Astrocyte (in vitro differentiated cells and primary cell): ENCODE data around the gene TENM3. TPM values are rescaled to one million over a fixed set of nuclear protein-coding genes. Genes with fewer than 3 reads are reported as not detected.
"Not testable (repeated sequence)": the region's sequence is repeated elsewhere in the genome, so short reads cannot be mapped to it uniquely, and the experiment has no call there.

Source experiments
- DNase-seq: peaks from one replicate; pipeline ENCODE4 v3.0.0-alpha.2; 2010; ENCODE audit warnings: low read depth
- FAIRE-seq: peaks from 2 replicates; lab custom pipeline; 2011; peaks lifted over from hg19 to GRCh38; lab: Jason Lieb, UNC
- H2AFZ ChIP-seq: 2 replicates; pipeline ENCODE4 v1.6.0; 2012; ENCODE audit warnings: low read depth, low read length, inconsistent platforms
- H3K27ac ChIP-seq: 2 replicates; pipeline ENCODE4 v1.5.1; 2011; ENCODE audit warnings: low read depth, low read length, inconsistent platforms
- H3K27me3 ChIP-seq: 2 replicates; pipeline ENCODE4 v1.6.0; 2011; ENCODE audit warnings: low read length, inconsistent platforms; ENCODE audit not compliant: insufficient read depth
- H3K36me3 ChIP-seq: 2 replicates; pipeline ENCODE4 v1.5.1; 2011; ENCODE audit warnings: low read length, inconsistent platforms; ENCODE audit not compliant: insufficient read depth
- H3K4me1 ChIP-seq: 2 replicates; pipeline ENCODE4 v1.5.1; 2011; ENCODE audit warnings: low read length, inconsistent platforms; ENCODE audit not compliant: insufficient read depth
- H3K4me2 ChIP-seq: 2 replicates; pipeline ENCODE4 v1.6.0; 2012; ENCODE audit warnings: low read length, inconsistent platforms
- H3K4me3 ChIP-seq: 2 replicates; pipeline ENCODE4 v1.5.1; 2011; ENCODE audit warnings: low read depth, mild to moderate bottlenecking, low read length, inconsistent platforms; ENCODE audit not compliant: insufficient read depth
- H3K79me2 ChIP-seq: 2 replicates; pipeline ENCODE4 v1.6.0; 2012; ENCODE audit warnings: mild to moderate bottlenecking, low read length, inconsistent platforms; ENCODE audit not compliant: insufficient read depth
- H3K9ac ChIP-seq: 2 replicates; pipeline ENCODE4 v1.6.0; 2012; ENCODE audit warnings: mild to moderate bottlenecking, low read length, inconsistent platforms
- H3K9me3 ChIP-seq: 2 replicates; pipeline ENCODE4 v1.5.1; 2012; ENCODE audit warnings: low read depth, mild to moderate bottlenecking, low read length, inconsistent platforms; ENCODE audit not compliant: insufficient read depth
- H4K20me1 ChIP-seq: 2 replicates; pipeline ENCODE4 v1.6.0; 2012; ENCODE audit warnings: low read length, inconsistent platforms; ENCODE audit not compliant: insufficient read depth
- H3K27ac Mint-ChIP-seq: one replicate; pipeline ENCODE4 v1.8.0; 2021; ENCODE audit warnings: mild to moderate bottlenecking, mixed read lengths; ENCODE audit not compliant: unreplicated experiment
- H3K27me3 Mint-ChIP-seq: one replicate; pipeline ENCODE4 v1.8.0; 2021; ENCODE audit warnings: low read depth, mixed read lengths; ENCODE audit not compliant: unreplicated experiment
- H3K36me3 Mint-ChIP-seq: one replicate; pipeline ENCODE4 v1.8.0; 2021; ENCODE audit warnings: low read depth, mixed read lengths; ENCODE audit not compliant: unreplicated experiment
- H3K4me1 Mint-ChIP-seq: one replicate; pipeline ENCODE4 v1.8.0; 2021; ENCODE audit warnings: low read depth, mixed read lengths; ENCODE audit not compliant: unreplicated experiment
- H3K4me3 Mint-ChIP-seq: one replicate; pipeline ENCODE4 v1.8.0; 2021; ENCODE audit warnings: mild to moderate bottlenecking, moderate library complexity, mixed read lengths; ENCODE audit not compliant: unreplicated experiment
- H3K9me3 Mint-ChIP-seq: one replicate; pipeline ENCODE4 v1.8.0; 2021; ENCODE audit warnings: mild to moderate bottlenecking, mixed read lengths; ENCODE audit not compliant: unreplicated experiment
- EZH2 ChIP-seq: IDR thresholded peaks from 2 replicates; pipeline ENCODE4 v1.6.1; 2012; ENCODE audit warnings: mild to moderate bottlenecking, low read length, inconsistent platforms; ENCODE audit not compliant: insufficient read depth
- total RNA-seq: library from RNA; stranded (reverse); gene quantifications from 2 replicates; pipeline ENCODE4 v1.2.1, GENCODE V29; 2021
- TF ChIP-seq, protein P1 (sequence below): IDR thresholded peaks from 2 replicates; pipeline ENCODE4 v1.5.1; 2011; ENCODE audit warnings: low read depth, mild to moderate bottlenecking, inconsistent platforms, low read length, moderate library complexity; ENCODE audit not compliant: insufficient read depth

Gene TENM3
- total RNA-seq, 1 donor from 2014 or later, result 127 TPM

DNA sequence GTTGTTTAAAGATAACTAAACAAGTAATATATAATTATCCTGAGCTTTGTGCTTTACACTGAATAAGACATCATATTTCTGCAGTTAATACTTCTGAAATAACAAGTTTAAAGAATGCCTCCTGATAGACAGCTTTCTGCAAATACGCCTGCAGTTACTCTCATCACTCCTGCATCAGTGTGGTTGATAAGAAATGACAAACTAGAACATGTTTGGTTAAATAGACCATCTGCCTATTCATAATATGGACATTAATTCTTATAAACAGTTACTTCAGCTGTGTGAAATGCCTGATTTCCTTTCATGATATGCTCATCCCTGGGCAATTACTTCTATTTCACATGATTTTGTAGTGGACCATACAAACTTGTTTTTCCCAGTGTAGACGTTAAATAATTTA is 7.0 kb upstream of the TENM3 start:
- FAIRE-seq (no peak), DNase-seq (no peak)
- Mint-ChIP-seq H3K27ac (no peak overlapping the region), H3K36me3 (peaks cover 10% of the 10 kb centered on the region), H3K4me3 (no peak overlapping the region), H3K27me3 (no peaks in the 10 kb centered on the region), H3K9me3 (peaks cover 2% of the 10 kb centered on the region), H3K4me1 (peaks cover 36% of the 10 kb centered on the region)
- Histone ChIP-seq H2AFZ (no peak overlapping the region), H3K27ac (no peak overlapping the region), H3K4me2 (no peak overlapping the region), H3K9ac (no peak overlapping the region), H3K4me1 (peaks cover 48% of the 10 kb centered on the region), H3K27me3 (no peaks in the 10 kb centered on the region), H3K36me3 (peaks cover 2% of the 10 kb centered on the region), H3K4me3 (no peak overlapping the region), H3K79me2 (peaks cover 28% of the 10 kb centered on the region), H4K20me1 (no peaks in the 10 kb centered on the region), H3K9me3 (no peaks in the 10 kb centered on the region)
- TF ChIP-seq, protein P1, sequence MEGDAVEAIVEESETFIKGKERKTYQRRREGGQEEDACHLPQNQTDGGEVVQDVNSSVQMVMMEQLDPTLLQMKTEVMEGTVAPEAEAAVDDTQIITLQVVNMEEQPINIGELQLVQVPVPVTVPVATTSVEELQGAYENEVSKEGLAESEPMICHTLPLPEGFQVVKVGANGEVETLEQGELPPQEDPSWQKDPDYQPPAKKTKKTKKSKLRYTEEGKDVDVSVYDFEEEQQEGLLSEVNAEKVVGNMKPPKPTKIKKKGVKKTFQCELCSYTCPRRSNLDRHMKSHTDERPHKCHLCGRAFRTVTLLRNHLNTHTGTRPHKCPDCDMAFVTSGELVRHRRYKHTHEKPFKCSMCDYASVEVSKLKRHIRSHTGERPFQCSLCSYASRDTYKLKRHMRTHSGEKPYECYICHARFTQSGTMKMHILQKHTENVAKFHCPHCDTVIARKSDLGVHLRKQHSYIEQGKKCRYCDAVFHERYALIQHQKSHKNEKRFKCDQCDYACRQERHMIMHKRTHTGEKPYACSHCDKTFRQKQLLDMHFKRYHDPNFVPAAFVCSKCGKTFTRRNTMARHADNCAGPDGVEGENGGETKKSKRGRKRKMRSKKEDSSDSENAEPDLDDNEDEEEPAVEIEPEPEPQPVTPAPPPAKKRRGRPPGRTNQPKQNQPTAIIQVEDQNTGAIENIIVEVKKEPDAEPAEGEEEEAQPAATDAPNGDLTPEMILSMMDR, result no peak
- no peak for TF ChIP-seq EZH2

DNA sequence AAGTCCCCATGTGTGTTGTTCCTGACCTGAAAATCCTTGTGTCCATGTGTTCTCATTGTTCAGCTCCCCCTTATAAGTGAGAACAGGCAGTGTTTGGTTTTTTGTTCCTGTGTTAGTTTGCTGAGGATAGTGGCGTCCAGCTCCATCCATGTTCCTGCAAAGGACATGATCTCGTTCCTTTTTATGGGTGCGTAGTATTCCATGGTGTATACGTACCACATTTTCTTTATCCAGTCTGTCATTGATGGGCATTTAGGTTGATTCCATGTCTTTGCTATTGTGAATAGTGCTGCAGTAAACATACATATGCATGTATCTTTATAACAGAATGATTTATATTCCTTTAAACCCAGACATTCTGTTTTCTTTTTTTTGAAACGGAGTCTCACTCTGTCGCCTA is 6.2 kb upstream of the TENM3 start:
- not testable (repeated sequence) for H3K27me3 ChIP-seq, H3K36me3 ChIP-seq, H3K36me3 Mint-ChIP-seq

DNA sequence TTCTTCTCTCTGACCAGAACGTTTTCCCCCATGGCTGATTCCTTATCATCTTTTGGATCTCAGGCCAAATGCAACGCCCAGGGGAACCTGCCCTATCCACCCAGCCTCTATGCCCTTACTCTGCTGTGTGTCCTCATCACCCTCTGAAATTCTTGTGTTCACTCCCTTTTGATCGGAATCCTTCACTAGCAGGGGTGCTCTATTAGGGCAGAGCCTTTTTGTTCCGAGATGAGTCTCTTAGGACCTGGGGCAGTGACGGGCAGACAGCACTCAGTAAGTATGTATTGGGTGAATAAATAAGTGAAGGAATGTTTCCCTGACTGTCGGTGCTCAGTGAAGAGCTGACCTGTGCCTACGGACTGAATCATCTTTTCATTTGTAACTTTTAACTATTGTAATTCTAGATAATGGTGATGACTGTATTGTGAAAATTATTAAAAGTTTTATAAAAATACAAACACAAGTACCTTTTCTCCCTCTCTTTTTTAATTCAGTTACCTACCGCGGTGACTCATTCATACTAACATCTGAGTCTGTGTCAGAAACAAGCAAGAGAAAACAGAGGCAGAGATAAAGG is 4.8 kb upstream of the TENM3 start:
- Histone ChIP-seq H3K27me3 (no peaks in the 10 kb centered on the region), H4K20me1 (no peaks in the 10 kb centered on the region), H2AFZ (no peak overlapping the region), H3K9me3 (no peaks in the 10 kb centered on the region), H3K4me2 (peak overlapping the region; percentile 68), H3K36me3 (peaks cover 2% of the 10 kb centered on the region), H3K4me1 (peaks cover 52% of the 10 kb centered on the region), H3K4me3 (no peak overlapping the region), H3K9ac (peak overlapping the region; percentile 70), H3K79me2 (peaks cover 31% of the 10 kb centered on the region), H3K27ac (peak overlapping the region; percentile 94)
- Mint-ChIP-seq H3K4me3 (peak overlapping the region; percentile 17), H3K27me3 (no peaks in the 10 kb centered on the region), H3K4me1 (peaks cover 39% of the 10 kb centered on the region), H3K27ac (peak overlapping the region; percentile 97), H3K9me3 (peaks cover 4% of the 10 kb centered on the region), H3K36me3 (peaks cover 10% of the 10 kb centered on the region)
- FAIRE-seq (no peak), DNase-seq (peak; percentile 68)
- TF ChIP-seq, protein P1, result no peak
- TF ChIP-seq EZH2, result no peak

More for the DNA sequence above, 6.2 kb upstream of the TENM3 start:
- H3K4me3 ChIP-seq, H3K27ac ChIP-seq, H3K9me3 ChIP-seq, H3K27me3 Mint-ChIP-seq, H3K4me3 Mint-ChIP-seq, H4K20me1 ChIP-seq, DNase-seq, H2AFZ ChIP-seq, H3K4me2 ChIP-seq, H3K27ac Mint-ChIP-seq, FAIRE-seq, H3K9ac ChIP-seq, H3K9me3 Mint-ChIP-seq: not testable (repeated sequence)
- peaks cover 42% of the 10 kb centered on the region for H3K4me1 ChIP-seq
- H3K4me1 Mint-ChIP-seq, result peaks cover 30% of the 10 kb centered on the region
- peaks cover 28% of the 10 kb centered on the region for H3K79me2 ChIP-seq
